Gastrocnemius medialis (tissue), 4 donors: ENCODE results near the gene SAE1. TPM values are rescaled to one million over a fixed set of nuclear protein-coding genes. Genes with fewer than 3 reads are reported as not detected.
A peak's percentile ranks its signal among the peaks of the same experiment; 100 is the strongest.

Source experiments
- ATAC-seq, 2 donors: fragments of 150-250 bp; one replicate each; pipeline ENCODE4 v1.9.1; 2016
- DNase-seq, 2 donors: peaks; one replicate each; pipeline ENCODE4 v3.0.0-alpha.2; 2019
- H3K27ac ChIP-seq, 4 donors: fragments of 200-600 bp; sonication (generic); 1 replicate in 1 of 4; 2 replicates in 3 of 4; pipeline ENCODE4 v1.5.1; 2016 to 2018; ENCODE audit warnings: mild to moderate bottlenecking in 2 of 4, moderate library complexity in 1 of 4
- H3K27me3 ChIP-seq, 3 donors: fragments of 200-600 bp; sonication (generic) in 2 of 3; 1 replicate in 1 of 3; 2 replicates in 2 of 3; pipeline versions ENCODE4 v1.5.1 to v1.6.0; 2016 to 2019; ENCODE audit warnings: mild to moderate bottlenecking in 1 of 3, moderate library complexity in 1 of 3
- H3K36me3 ChIP-seq, 2 donors: fragments of 200-600 bp; sonication (generic) in 1 of 2; one replicate each; pipeline ENCODE4 v1.5.1; 2017 to 2018
- H3K4me1 ChIP-seq, 2 donors: fragments of 200-600 bp; sonication (generic) in 1 of 2; one replicate each; pipeline ENCODE4 v1.5.1; 2016 to 2017; ENCODE audit warnings: mild to moderate bottlenecking in 2 of 2
- H3K4me3 ChIP-seq, 4 donors: fragments of 200-600 bp; sonication (generic) in 3 of 4; 1 replicate in 1 of 4; 2 replicates in 3 of 4; pipeline ENCODE4 v1.5.1; 2016 to 2019; ENCODE audit warnings: mild to moderate bottlenecking in 2 of 4
- H3K9me3 ChIP-seq, 3 donors: fragments of 200-600 bp; sonication (generic) in 2 of 3; 1 replicate in 1 of 3; 2 replicates in 2 of 3; pipeline ENCODE4 v1.5.1; 2016 to 2019
- POLR2A ChIP-seq, 2 donors: fragments of 450-650 bp; IDR thresholded peaks; one replicate each; pipeline ENCODE4 v1.6.1; 2017; ENCODE audit warnings: antibody characterized with exemption in 2 of 2, mild to moderate bottlenecking in 2 of 2, moderate library complexity in 2 of 2
- in situ Hi-C, 4 donors: fragments of 200-750 bp; cut with MboI; loops; one replicate each; pipeline versions ENCODE4 v1.15.0 to v1.8.0; 2017; ENCODE audit warnings: low sequenced_read_pairs in 4 of 4
- intact Hi-C: fragments of 100-400 bp; cut with DNase I; formaldehyde crosslinking; loops from one replicate; pipeline ENCODE4 v1.15.1; 2023; ENCODE audit warnings: low total_unique reads
- total RNA-seq, 4 donors: library from RNA; depleted of rRNA; stranded (reverse); fragments of >200 nt; gene quantifications; one replicate each; pipeline versions ENCODE4 v1.1.0 to v1.2.3, GENCODE V29; 2016
- TF ChIP-seq, protein P1 (sequence below), 5 experiments: fragments of 450-650 bp in 3 of 5; fragments of 200-600 bp in 2 of 5; sonication (generic) in 2 of 5; IDR thresholded peaks in 4 of 5; conservative IDR thresholded peaks in 1 of 5; 1 replicate in 4 of 5; 2 replicates in 1 of 5; pipeline ENCODE4 v1.5.1; 2016 to 2019; ENCODE audit warnings: antibody characterized with exemption in 5 of 5, mild to moderate bottlenecking in 3 of 5, moderate library complexity in 3 of 5

SAE1 gene
- total RNA-seq, 4 donors from 2014 or later = 29.7 to 74.6 (median 46.4) TPM

DNA sequence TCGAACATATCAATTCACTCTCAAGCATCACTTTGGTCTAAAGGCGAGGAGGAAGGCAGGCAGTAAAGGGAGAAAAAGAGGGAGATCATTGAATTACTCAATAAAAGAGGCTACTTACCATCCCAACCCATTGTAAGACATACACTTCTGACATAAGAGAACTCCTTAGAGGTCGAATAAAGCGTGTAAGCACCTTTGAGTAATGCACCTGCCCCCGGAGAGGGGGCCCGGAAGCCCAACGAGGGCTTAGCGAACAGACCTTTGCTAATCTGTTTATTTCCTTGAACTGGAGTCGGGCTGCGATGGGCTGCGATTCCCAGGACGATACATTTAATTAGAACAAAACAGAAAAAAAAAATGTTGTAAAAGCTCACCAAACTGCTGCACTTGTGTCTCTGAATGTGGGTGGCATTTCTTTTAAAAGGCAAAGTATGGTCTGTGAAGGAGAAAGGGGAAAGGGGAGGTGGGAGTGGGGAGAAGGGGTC is 20.1 kb upstream of the SAE1 start:
- H3K36me3 ChIP-seq = no peaks in the 10 kb centered on the region
- TF ChIP-seq POLR2A (IDR thresholded peaks at IDR 0.05) = no peak
- TF ChIP-seq, protein P1, sequence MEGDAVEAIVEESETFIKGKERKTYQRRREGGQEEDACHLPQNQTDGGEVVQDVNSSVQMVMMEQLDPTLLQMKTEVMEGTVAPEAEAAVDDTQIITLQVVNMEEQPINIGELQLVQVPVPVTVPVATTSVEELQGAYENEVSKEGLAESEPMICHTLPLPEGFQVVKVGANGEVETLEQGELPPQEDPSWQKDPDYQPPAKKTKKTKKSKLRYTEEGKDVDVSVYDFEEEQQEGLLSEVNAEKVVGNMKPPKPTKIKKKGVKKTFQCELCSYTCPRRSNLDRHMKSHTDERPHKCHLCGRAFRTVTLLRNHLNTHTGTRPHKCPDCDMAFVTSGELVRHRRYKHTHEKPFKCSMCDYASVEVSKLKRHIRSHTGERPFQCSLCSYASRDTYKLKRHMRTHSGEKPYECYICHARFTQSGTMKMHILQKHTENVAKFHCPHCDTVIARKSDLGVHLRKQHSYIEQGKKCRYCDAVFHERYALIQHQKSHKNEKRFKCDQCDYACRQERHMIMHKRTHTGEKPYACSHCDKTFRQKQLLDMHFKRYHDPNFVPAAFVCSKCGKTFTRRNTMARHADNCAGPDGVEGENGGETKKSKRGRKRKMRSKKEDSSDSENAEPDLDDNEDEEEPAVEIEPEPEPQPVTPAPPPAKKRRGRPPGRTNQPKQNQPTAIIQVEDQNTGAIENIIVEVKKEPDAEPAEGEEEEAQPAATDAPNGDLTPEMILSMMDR (IDR thresholded peaks at IDR 0.05 in 4 of 5, conservative IDR thresholded peaks at IDR 0.05 in 1 of 5) = no peak
- H3K4me3 ChIP-seq = peak overlapping the region; percentile 87 to 100 (median 98)
- H3K27ac ChIP-seq = peak overlapping the region; percentile 96 to 100 (median 99)
- intact Hi-C loops = loop anchor here (5.0 kb wide), 2 partner anchors 1523 to 1962 kb away; partner anchors contain the start of gene KCNA7
- peaks cover 51 to 55% of the 10 kb centered on the region in 2 donors for H3K4me1 ChIP-seq
- in situ Hi-C loops = loop anchor here in 1 of 4 donors (10.0 kb wide), 1 partner anchor 256 kb away; the partner anchor contains the start of gene AP2S1
- no peaks in the 10 kb centered on the region for H3K9me3 ChIP-seq
- DNase-seq (no peak), ATAC-seq (no peak)
- H3K27me3 ChIP-seq = no peaks in the 10 kb centered on the region

DNA sequence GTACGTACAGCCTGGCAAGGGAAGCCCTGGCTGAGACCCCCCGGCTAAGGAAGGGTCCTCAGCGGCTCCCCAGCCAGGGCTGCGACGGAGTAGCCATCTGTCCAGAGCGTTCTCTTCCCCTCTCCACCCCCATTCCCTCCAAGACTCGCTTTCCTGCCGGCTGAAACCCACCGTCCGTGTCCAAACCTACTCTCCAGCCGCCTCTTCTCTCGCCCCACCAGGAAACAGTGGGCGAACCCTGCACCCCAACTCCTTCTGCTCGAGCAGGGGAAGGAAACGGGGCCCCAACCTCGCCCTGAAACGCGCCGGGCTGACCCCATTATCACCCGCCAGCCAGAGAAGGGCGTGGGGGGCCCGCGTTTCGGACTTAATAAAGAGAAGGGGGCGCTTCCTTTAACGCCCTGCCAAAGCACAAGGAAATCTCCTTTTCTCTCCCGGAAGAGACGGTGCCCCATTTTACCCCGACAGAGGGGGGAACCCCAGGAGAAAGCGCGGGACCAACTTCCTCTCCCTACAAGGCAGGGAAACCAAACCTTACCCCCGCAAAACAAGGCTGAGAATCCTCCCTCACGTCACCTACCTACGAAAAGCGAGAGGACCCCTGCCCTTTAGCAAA is 19.5 kb upstream of the SAE1 start:
- intact Hi-C loops = loop anchor here (5.0 kb wide), 2 partner anchors 1524 to 1961 kb away; partner anchors contain the start of gene KCNA7
- no peak for ATAC-seq
- no peaks in the 10 kb centered on the region for H3K36me3 ChIP-seq
- DNase-seq = no peak
- peak overlapping the region; percentile 96 to 100 (median 99) for H3K27ac ChIP-seq
- peaks cover 48 to 50% of the 10 kb centered on the region in 2 donors for H3K4me1 ChIP-seq
- no peaks in the 10 kb centered on the region for H3K9me3 ChIP-seq
- no peaks in the 10 kb centered on the region for H3K27me3 ChIP-seq
- TF ChIP-seq, protein P1 (IDR thresholded peaks at IDR 0.05 in 4 of 5, conservative IDR thresholded peaks at IDR 0.05 in 1 of 5) = no peak
- no peak for TF ChIP-seq POLR2A (IDR thresholded peaks at IDR 0.05)
- in situ Hi-C loops = loop anchor here in 1 of 4 donors (10.0 kb wide), 1 partner anchor 256 kb away; the partner anchor contains the start of gene AP2S1
- H3K4me3 ChIP-seq = peak overlapping the region; percentile 87 to 100 (median 98)

DNA sequence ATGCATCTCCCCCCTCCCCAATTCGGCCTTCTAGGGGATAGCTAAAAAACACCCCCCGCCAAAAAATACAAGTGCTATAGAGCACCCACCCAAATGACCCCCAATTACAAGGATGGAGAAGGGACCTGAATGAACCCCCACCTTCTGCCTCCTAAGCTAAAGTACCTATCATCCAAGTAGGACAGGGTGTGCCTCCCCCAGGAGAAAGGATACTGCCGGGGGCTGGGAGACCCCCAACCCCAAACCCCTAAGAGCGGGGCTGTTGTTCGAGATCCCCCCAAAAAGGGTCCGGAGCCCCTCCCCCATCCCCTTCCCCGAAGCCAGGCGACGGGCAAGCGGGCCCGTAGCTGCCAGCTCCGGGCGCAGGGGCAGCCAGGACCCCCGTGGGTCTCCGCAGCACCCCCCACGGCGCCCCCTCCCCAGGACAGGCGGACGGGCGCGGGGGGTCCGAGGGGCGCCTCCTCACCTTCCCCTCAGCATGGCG is 18.9 kb upstream of the SAE1 start:
- DNase-seq (no peak), ATAC-seq (no peak)
- in situ Hi-C loops (loop anchor here in 1 of 4 donors (10.0 kb wide), 1 partner anchor 257 kb away; the partner anchor contains the start of gene AP2S1), intact Hi-C loops (loop anchor here (2.0 to 5.0 kb wide), 5 partner anchors 115 to 1961 kb away; partner anchors contain the start of genes AP2S1, CCDC9 and KCNA7)
- peaks cover 42 to 44% of the 10 kb centered on the region in 2 donors for H3K4me1 ChIP-seq
- peak overlapping the region; percentile 87 to 100 (median 98) for H3K4me3 ChIP-seq
- TF ChIP-seq, protein P1 (IDR thresholded peaks at IDR 0.05 in 4 of 5, conservative IDR thresholded peaks at IDR 0.05 in 1 of 5) = no peak
- TF ChIP-seq POLR2A (IDR thresholded peaks at IDR 0.05) = no peak
- peak overlapping the region; percentile 96 to 100 (median 99) for H3K27ac ChIP-seq
- no peaks in the 10 kb centered on the region for H3K27me3 ChIP-seq
- no peaks in the 10 kb centered on the region for H3K36me3 ChIP-seq
- H3K9me3 ChIP-seq = no peaks in the 10 kb centered on the region

DNA sequence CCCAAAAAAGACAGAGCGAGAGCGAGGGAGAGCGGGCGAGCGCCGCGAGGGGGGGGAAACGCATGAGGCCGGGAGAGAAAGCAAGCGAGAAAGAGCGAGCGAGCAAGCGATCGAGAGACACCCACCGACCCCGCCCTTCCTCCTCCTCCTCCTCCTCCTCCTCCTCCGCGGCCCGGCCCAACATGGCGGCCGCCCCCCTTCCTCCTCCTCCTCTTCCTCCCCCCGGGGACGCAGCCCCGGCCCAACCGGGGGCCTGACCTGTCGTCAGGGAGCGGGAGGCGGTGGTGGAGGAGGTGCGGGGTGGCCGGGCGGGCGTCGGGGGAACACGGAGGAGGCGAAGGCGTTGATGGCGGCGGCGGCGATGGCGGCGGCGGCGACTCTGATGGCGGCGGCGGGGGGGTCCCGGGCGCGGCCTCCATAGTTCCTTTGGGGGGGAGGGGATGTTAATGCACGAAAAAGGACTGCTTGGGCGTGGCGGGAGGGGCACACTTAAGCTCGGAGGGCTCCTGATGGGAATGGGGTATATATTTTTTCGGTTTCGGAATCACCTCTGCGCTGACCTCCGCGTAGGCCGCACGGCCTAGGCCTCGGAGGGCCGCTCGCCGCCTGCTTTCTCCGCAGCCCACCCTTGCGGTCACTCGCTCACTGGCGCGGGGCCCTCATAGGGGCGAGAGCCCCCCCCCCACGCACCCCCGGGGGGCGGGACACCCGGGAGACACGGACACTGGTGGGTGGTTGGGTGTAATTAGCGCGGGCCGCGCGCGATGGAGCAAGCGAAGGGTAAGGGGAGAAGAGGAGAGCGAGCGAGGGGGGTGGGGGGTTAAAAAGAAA is 18.3 kb upstream of the SAE1 start:
- Histone ChIP-seq H3K27me3 (no peaks in the 10 kb centered on the region), H3K4me1 (peaks cover 35 to 37% of the 10 kb centered on the region in 2 donors), H3K4me3 (peak overlapping the region; percentile 87 to 100 (median 98)), H3K9me3 (no peaks in the 10 kb centered on the region), H3K36me3 (no peaks in the 10 kb centered on the region), H3K27ac (peak overlapping the region; percentile 96 to 100 (median 99))
- DNase-seq = peak; percentile 76 to 85
- TF ChIP-seq, protein P1 (IDR thresholded peaks at IDR 0.05 in 4 of 5, conservative IDR thresholded peaks at IDR 0.05 in 1 of 5) = no peak
- peak; percentile 55 to 66 for TF ChIP-seq POLR2A (IDR thresholded peaks at IDR 0.05)
- peak; percentile 54 to 62 for ATAC-seq
- in situ Hi-C loops (loop anchor here in 1 of 4 donors (10.0 kb wide), 1 partner anchor 258 kb away; the partner anchor contains the start of gene AP2S1), intact Hi-C loops (loop anchor here (2.0 to 5.0 kb wide), 5 partner anchors 114 to 1960 kb away; partner anchors contain the start of genes AP2S1, CCDC9 and KCNA7)
